Glutamatergic neuron (in vitro differentiated cells): Measurements from ENCODE around the gene CYBC1. TPM values are rescaled to one million over a fixed set of nuclear protein-coding genes. Genes with fewer than 3 reads are reported as not detected.

Experiments used
- DNase-seq: peaks from one replicate; pipeline ENCODE4 v3.0.0; 2022
- H3K27ac Mint-ChIP-seq: one replicate; pipeline ENCODE4 v1.8.0; 2020; ENCODE audit warnings: mild to moderate bottlenecking, mixed read lengths, inconsistent platforms; ENCODE audit not compliant: unreplicated experiment
- H3K27me3 Mint-ChIP-seq: one replicate; pipeline ENCODE4 v1.8.0; 2020; ENCODE audit warnings: mild to moderate bottlenecking, moderate library complexity, mixed read lengths, inconsistent platforms; ENCODE audit not compliant: unreplicated experiment
- H3K36me3 Mint-ChIP-seq: one replicate; pipeline ENCODE4 v1.8.0; 2020; ENCODE audit warnings: mild to moderate bottlenecking, mixed read lengths, inconsistent platforms; ENCODE audit not compliant: unreplicated experiment
- H3K4me1 Mint-ChIP-seq: one replicate; pipeline ENCODE4 v1.8.0; 2020; ENCODE audit warnings: mild to moderate bottlenecking, low read depth, mixed read lengths, inconsistent platforms; ENCODE audit not compliant: unreplicated experiment
- H3K4me3 Mint-ChIP-seq: one replicate; pipeline ENCODE4 v1.8.0; 2020; ENCODE audit warnings: mild to moderate bottlenecking, mixed read lengths, inconsistent platforms; ENCODE audit not compliant: unreplicated experiment
- H3K9me3 Mint-ChIP-seq: one replicate; pipeline ENCODE4 v1.8.0; 2020; ENCODE audit warnings: mild to moderate bottlenecking, moderate library complexity, mixed read lengths, inconsistent platforms; ENCODE audit not compliant: unreplicated experiment
- total RNA-seq: library from RNA; stranded (reverse); fragmentation: NEBNext Ultra II Directional; extraction: Animal tissue kit (Norgen Biotek cat#: 25700); gene quantifications from one replicate; pipeline ENCODE4 v1.2.1, GENCODE V29; 2021; ENCODE audit not compliant: unreplicated experiment
- TF ChIP-seq, protein P1 (sequence below): fragments of 200-600 bp; sonication (generic); IDR thresholded peaks from one replicate; pipeline ENCODE4 v1.5.0; 2021; ENCODE audit not compliant: partially characterized antibody, unreplicated experiment

CYBC1 gene
- total RNA-seq, 1 donor from 2014 or later = 134 TPM

DNA sequence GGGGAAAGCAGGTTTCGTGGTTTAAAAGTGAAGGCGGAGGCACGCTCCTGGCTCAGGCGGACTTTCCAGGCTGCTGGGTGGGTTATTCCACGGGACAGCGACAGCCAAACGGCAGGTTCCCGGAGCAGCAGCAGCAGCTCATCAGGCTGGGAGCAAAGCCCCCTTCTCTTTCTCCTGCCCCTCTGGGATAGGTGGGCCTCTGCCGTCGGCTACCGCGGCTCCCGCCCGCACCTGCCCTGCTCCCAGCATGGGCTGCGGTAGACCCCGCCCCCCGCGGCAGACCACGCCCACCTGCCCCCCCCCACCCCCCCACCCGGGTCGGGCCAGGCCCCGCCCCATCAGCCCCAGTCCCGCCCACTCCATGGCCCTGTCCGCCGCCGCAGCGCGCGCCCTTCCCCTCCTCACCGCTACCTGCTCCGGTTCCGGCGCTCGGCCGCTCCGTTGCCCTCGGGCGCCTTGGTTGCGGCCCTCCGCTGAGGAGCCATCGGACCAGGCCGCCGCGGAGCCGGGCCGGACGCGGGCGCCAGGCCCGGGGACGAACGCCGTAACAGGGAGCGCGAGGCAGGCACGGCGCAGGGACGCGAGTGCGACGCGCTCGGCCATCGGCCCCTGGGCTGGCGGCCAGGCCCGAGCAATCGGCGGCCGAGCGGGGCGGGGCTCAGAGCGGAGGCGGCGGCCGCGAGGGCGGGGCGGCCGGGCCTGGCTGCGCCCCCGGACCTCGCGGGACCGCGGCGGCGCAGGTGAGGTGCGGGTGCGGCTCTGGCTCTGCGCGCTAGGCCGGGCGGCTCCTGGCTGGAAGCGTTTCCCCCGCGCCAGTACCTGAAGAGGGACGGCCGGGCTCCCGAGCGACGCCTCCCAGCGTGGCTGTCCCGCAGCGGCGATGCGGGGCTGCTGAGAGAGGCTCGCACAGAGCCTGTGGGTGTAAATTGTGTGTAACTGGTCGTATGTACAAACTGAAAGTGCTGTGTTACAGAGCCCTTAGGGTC, 32.3 kb downstream of the CYBC1 start, which contains the start of the genes HEXD and OGFOD3:
TSS of gene HEXD (plus strand) at position 347 of the 986 bp plus-strand sequence. CDS start 1,453 bp downstream, outside the sequence.
TSS of gene OGFOD3 (minus strand) at position 586 of the 986 bp plus-strand sequence. CDS start at position 485, 101 bp downstream.
- TF ChIP-seq, protein P1, sequence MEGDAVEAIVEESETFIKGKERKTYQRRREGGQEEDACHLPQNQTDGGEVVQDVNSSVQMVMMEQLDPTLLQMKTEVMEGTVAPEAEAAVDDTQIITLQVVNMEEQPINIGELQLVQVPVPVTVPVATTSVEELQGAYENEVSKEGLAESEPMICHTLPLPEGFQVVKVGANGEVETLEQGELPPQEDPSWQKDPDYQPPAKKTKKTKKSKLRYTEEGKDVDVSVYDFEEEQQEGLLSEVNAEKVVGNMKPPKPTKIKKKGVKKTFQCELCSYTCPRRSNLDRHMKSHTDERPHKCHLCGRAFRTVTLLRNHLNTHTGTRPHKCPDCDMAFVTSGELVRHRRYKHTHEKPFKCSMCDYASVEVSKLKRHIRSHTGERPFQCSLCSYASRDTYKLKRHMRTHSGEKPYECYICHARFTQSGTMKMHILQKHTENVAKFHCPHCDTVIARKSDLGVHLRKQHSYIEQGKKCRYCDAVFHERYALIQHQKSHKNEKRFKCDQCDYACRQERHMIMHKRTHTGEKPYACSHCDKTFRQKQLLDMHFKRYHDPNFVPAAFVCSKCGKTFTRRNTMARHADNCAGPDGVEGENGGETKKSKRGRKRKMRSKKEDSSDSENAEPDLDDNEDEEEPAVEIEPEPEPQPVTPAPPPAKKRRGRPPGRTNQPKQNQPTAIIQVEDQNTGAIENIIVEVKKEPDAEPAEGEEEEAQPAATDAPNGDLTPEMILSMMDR = no peak
- Mint-ChIP-seq H3K9me3 (peaks cover 16% of the 10 kb centered on the region), H3K27me3 (peaks cover 2% of the 10 kb centered on the region), H3K27ac (no peak within 1 kb of the TSS), H3K4me3 (peak within 1 kb of the TSS; percentile 86), H3K4me1 (peaks cover 12% of the 10 kb centered on the region), H3K36me3 (peaks cover 28% of the 10 kb centered on the region)
- peak; percentile 88 for DNase-seq

DNA sequence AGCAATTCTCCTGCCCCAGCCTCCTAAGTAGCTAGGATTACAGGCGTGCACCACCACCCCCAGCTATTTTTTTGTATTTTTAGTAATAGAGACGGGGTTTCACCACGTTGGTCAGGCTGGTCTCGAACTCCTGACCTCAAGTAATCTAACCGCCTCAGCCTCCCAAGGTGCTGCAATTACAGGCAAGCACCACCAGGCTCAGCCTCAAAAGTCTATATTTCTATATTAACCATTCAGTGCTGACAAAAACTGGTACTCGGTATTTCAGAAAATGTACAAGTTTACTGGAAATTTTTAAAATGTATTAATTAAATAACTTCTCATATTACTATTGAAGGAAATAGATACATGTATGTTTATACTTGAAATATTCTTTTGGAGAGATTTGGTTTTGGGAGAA, 33.8 kb downstream of the CYBC1 start:
- no peak overlapping the region for H3K4me3 Mint-ChIP-seq
- DNase-seq = no peak
- TF ChIP-seq, protein P1 = peak; percentile 49
- H3K9me3 Mint-ChIP-seq = peaks cover 6% of the 10 kb centered on the region
- no peak overlapping the region for H3K27ac Mint-ChIP-seq
- H3K27me3 Mint-ChIP-seq = peaks cover 2% of the 10 kb centered on the region
- H3K36me3 Mint-ChIP-seq = peaks cover 15% of the 10 kb centered on the region
- H3K4me1 Mint-ChIP-seq = peaks cover 14% of the 10 kb centered on the region

DNA sequence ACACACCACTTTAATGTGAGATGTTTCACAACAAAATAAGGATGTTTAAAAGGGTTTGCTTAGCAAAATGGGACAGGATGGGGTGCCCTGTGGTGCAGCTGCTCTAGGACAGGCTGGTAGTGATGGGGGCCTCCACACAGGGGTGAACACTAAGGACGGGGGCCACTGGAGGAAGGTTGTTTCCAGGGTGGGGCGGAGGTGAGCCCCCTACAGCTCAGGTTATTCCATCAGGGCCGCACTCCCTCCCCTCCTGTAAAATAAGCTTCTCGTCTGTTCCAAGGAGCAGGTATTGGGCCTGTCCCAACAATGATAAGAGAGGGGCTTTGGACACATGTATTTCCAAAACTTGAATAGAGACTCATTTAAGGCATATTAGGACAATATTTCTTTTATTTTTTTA, 34.3 kb downstream of the CYBC1 start:
- Mint-ChIP-seq H3K27me3 (peaks cover 2% of the 10 kb centered on the region), H3K27ac (no peak overlapping the region), H3K36me3 (peaks cover 13% of the 10 kb centered on the region), H3K9me3 (peaks cover 4% of the 10 kb centered on the region), H3K4me3 (no peak overlapping the region), H3K4me1 (peaks cover 14% of the 10 kb centered on the region)
- DNase-seq = no peak
- TF ChIP-seq, protein P1 = no peak

DNA sequence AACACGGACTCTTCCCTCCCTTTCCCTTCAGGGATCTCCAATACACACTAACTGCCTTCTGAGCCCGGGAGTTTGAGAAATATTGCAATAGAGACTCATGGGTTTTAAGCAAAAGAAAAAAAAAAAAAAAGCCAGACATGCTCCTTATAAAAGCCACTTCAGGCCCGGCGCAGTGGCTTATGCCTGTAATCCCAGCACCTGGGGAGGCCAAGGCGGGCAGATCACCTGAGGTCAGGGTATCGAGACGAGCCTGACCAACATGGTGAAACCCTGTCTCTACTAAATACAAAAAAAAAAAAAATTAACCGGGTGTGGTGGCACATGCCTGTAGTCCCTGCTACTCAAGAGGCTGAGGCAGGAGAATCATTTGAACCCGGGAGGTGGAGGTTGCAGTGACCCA, 34.8 kb downstream of the CYBC1 start:
- DNase-seq = no peak
- H3K4me3 Mint-ChIP-seq = no peak overlapping the region
- H3K36me3 Mint-ChIP-seq = peaks cover 8% of the 10 kb centered on the region

More for the DNA sequence above, 34.8 kb downstream of the CYBC1 start:
- TF ChIP-seq, protein P1 = no peak
- H3K9me3 Mint-ChIP-seq = peaks cover 4% of the 10 kb centered on the region
- H3K27ac Mint-ChIP-seq = no peak overlapping the region
- peaks cover 14% of the 10 kb centered on the region for H3K4me1 Mint-ChIP-seq
- H3K27me3 Mint-ChIP-seq = peaks cover 2% of the 10 kb centered on the region
